Effector memory CD4-positive, alpha-beta T cell (primary cell): Measurements from ENCODE around the gene GRAMD2B.

ENCODE experiments used
- DNase-seq, 3 donors: peaks; one replicate each; pipeline ENCODE4 v3.0.0-alpha.2; 2020
- H3K27ac ChIP-seq: 2 replicates; pipeline ENCODE4 v1.7.0; 2013; ENCODE audit warnings: mild to moderate bottlenecking, low read length, moderate library complexity; ENCODE audit not compliant: insufficient read depth, poor library complexity, severe bottlenecking
- H3K27me3 ChIP-seq: replicated peaks from 2 replicates; pipeline ENCODE4 v1.7.0; 2013; ENCODE audit warnings: mild to moderate bottlenecking, low read length; ENCODE audit not compliant: insufficient read depth, control insufficient read depth, poor library complexity, severe bottlenecking
- H3K36me3 ChIP-seq: 2 replicates; pipeline ENCODE4 v1.7.0; 2013; ENCODE audit warnings: mild to moderate bottlenecking, low read length, moderate library complexity; ENCODE audit not compliant: control insufficient read depth, insufficient read depth
- H3K4me1 ChIP-seq: 2 replicates; pipeline ENCODE4 v1.7.0; 2013; ENCODE audit warnings: low read length, mild to moderate bottlenecking; ENCODE audit not compliant: control insufficient read depth, insufficient read depth, poor library complexity, severe bottlenecking
- H3K4me3 ChIP-seq: 2 replicates; pipeline ENCODE4 v1.7.0; 2013; ENCODE audit warnings: low read length, low read depth, mild to moderate bottlenecking; ENCODE audit not compliant: insufficient read depth, poor library complexity, severe bottlenecking
- H3K9me3 ChIP-seq: 2 replicates; pipeline ENCODE4 v1.7.0; 2013; ENCODE audit warnings: mild to moderate bottlenecking, low read length, moderate library complexity; ENCODE audit not compliant: control insufficient read depth

The GRAMD2B gene

GRCh38 chr5:126403876-126404275 is 19.3 kb upstream of the GRAMD2B start:
- H3K27ac ChIP-seq, result no peak overlapping the region
- H3K27me3 ChIP-seq, result no peaks in the 10 kb centered on the region
- DNase-seq, result no peak
- H3K36me3 ChIP-seq, result no peaks in the 10 kb centered on the region
- no peak overlapping the region for H3K4me3 ChIP-seq
- H3K9me3 ChIP-seq, result peaks cover 11% of the 10 kb centered on the region
- H3K4me1 ChIP-seq, result no peaks in the 10 kb centered on the region

- Histone ChIP-seq H3K27ac (no peak overlapping the region), H3K4me1 (no peaks in the 10 kb centered on the region), H3K27me3 (no peaks in the 10 kb centered on the region), H3K9me3 (no peaks in the 10 kb centered on the region), H3K36me3 (no peaks in the 10 kb centered on the region), H3K4me3 (no peak overlapping the region)
- DNase-seq, result no peak
These were observed 12.6 kb upstream of the GRAMD2B start for GRCh38 chr5:126410623-126411022.

- H3K27me3 ChIP-seq, result no peaks in the 10 kb centered on the region
- no peaks in the 10 kb centered on the region for H3K4me1 ChIP-seq
- DNase-seq, result no peak
- no peak overlapping the region for H3K27ac ChIP-seq
- no peaks in the 10 kb centered on the region for H3K36me3 ChIP-seq
- no peaks in the 10 kb centered on the region for H3K9me3 ChIP-seq
- H3K4me3 ChIP-seq, result no peak overlapping the region
These were observed 9.4 kb upstream of the GRAMD2B start for GRCh38 chr5:126413856-126414255.

- no peaks in the 10 kb centered on the region for H3K36me3 ChIP-seq
- H3K4me1 ChIP-seq, result no peaks in the 10 kb centered on the region
- no peak for DNase-seq
- no peaks in the 10 kb centered on the region for H3K9me3 ChIP-seq
- no peak overlapping the region for H3K4me3 ChIP-seq
- H3K27ac ChIP-seq, result no peak overlapping the region
- H3K27me3 ChIP-seq, result no peaks in the 10 kb centered on the region
These were observed 8.2 kb upstream of the GRAMD2B start for GRCh38 chr5:126414874-126415502.

GRCh38 chr5:126415789-126416188 is 7.4 kb upstream of the GRAMD2B start:
- H3K9me3 ChIP-seq, result no peaks in the 10 kb centered on the region
- H3K4me3 ChIP-seq, result no peak overlapping the region
- H3K27me3 ChIP-seq, result no peaks in the 10 kb centered on the region
- no peak for DNase-seq
- H3K4me1 ChIP-seq, result no peaks in the 10 kb centered on the region
- H3K27ac ChIP-seq, result no peak overlapping the region
- no peaks in the 10 kb centered on the region for H3K36me3 ChIP-seq

GRCh38 chr5:126416266-126416925 is 6.8 kb upstream of the GRAMD2B start:
- Histone ChIP-seq H3K36me3 (no peaks in the 10 kb centered on the region), H3K9me3 (no peaks in the 10 kb centered on the region), H3K4me1 (no peaks in the 10 kb centered on the region), H3K27me3 (no peaks in the 10 kb centered on the region), H3K27ac (no peak overlapping the region), H3K4me3 (no peak overlapping the region)
- DNase-seq, result no peak

- no peak overlapping the region for H3K27ac ChIP-seq
- no peaks in the 10 kb centered on the region for H3K36me3 ChIP-seq
- no peaks in the 10 kb centered on the region for H3K9me3 ChIP-seq
- H3K4me3 ChIP-seq, result no peak overlapping the region
- no peaks in the 10 kb centered on the region for H3K4me1 ChIP-seq
- no peak for DNase-seq
- H3K27me3 ChIP-seq, result no peaks in the 10 kb centered on the region
These were observed 6.0 kb upstream of the GRAMD2B start for GRCh38 chr5:126417178-126417577.

- no peaks in the 10 kb centered on the region for H3K27me3 ChIP-seq
- H3K9me3 ChIP-seq, result no peaks in the 10 kb centered on the region
- no peaks in the 10 kb centered on the region for H3K36me3 ChIP-seq
- H3K4me1 ChIP-seq, result peaks cover 6% of the 10 kb centered on the region
- no peak for DNase-seq
- H3K4me3 ChIP-seq, result no peak overlapping the region
- H3K27ac ChIP-seq, result no peak overlapping the region
These were observed 4.1 kb upstream of the GRAMD2B start for GRCh38 chr5:126419102-126419501.

- no peak overlapping the region for H3K4me3 ChIP-seq
- H3K4me1 ChIP-seq, result peaks cover 6% of the 10 kb centered on the region
These were observed 5.2 kb downstream of the GRAMD2B start for GRCh38 chr5:126428421-126428820.

GRCh38 chr5:126430631-126431030 is 7.4 kb downstream of the GRAMD2B start:
- Histone ChIP-seq H3K36me3 (no peaks in the 10 kb centered on the region), H3K4me1 (no peaks in the 10 kb centered on the region), H3K27me3 (no peaks in the 10 kb centered on the region), H3K9me3 (no peaks in the 10 kb centered on the region), H3K4me3 (no peak overlapping the region), H3K27ac (no peak overlapping the region)
- no peak for DNase-seq

More at GRCh38 chr5:126428421-126428820, 5.2 kb downstream of the GRAMD2B start:
- Histone ChIP-seq H3K27me3 (no peaks in the 10 kb centered on the region), H3K27ac (no peak overlapping the region), H3K9me3 (no peaks in the 10 kb centered on the region), H3K36me3 (no peaks in the 10 kb centered on the region)
- no peak for DNase-seq
